K562 (cell line): ENCODE results near the gene ANXA9. TPM values are rescaled to one million over a fixed set of nuclear protein-coding genes. Genes with fewer than 3 reads are reported as not detected.

Experiments
- ATAC-seq: fragments of 200-7000 bp; cut with Tn5 transposase; 3 replicates; pipeline ENCODE4 v1.9.1; 2020; ENCODE audit warnings: moderate library complexity
- BruUV-seq: library from RNA; stranded (reverse); fragments of 400-500 nt; replicated peaks from 2 replicates; lab custom pipeline; 2021; lab: Mats Ljungman, UMichigan
- CTCF ChIA-PET: fragments of 300-600 bp; formaldehyde crosslinking; extraction: SDS; loops from one replicate; lab custom pipeline; 2021; ENCODE audit warnings: low intra/inter-chr PET ratio; lab: Yijun Ruan, JAX
- POLR2A ChIA-PET: fragments of 300-600, 350-650 bp; sonication (Branson Sonifier 250); formaldehyde crosslinking; extraction: SDS; loops from one replicate; lab custom pipeline; 2021; ENCODE audit warnings: antibody characterized with exemption, inconsistent platforms; lab: Yijun Ruan, JAX
- DNase-seq, 4 experiments: peaks; one replicate each; pipeline versions ENCODE4 v3.0.0 to v3.0.0-alpha.2; 2011 to 2018; ENCODE audit warnings: low spot score in 3 of 4, mixed read lengths in 3 of 4; ENCODE audit errors: extremely low read depth in 1 of 4
- FAIRE-seq: peaks from 2 replicates; lab custom pipeline; 2011; peaks lifted over from hg19 to GRCh38; lab: Jason Lieb, UNC
- H2AFZ ChIP-seq: 2 replicates; pipeline ENCODE4 v1.6.0; 2011; ENCODE audit warnings: low read depth, low read length, control low read depth, inconsistent platforms
- H3K27ac ChIP-seq: fragments of 200-600 bp; 3 replicates; pipeline ENCODE4 v1.8.0; 2011; ENCODE audit warnings: low read depth, mild to moderate bottlenecking, control low read depth, inconsistent platforms, low read length, moderate library complexity, mixed read lengths; ENCODE audit errors: extremely low read depth
- H3K27me3 ChIP-seq, 2 experiments: fragments of 300-600 bp in 1 of 2; 2 replicates in 1 of 2; 3 replicates in 1 of 2; pipeline versions ENCODE4 v1.6.0 to v1.8.0; 2011; ENCODE audit warnings: inconsistent platforms in 2 of 2, low read length in 2 of 2, mild to moderate bottlenecking in 1 of 2, mixed read lengths in 1 of 2, moderate library complexity in 1 of 2; ENCODE audit not compliant: control insufficient read depth in 2 of 2, insufficient read depth in 2 of 2
- H3K36me3 ChIP-seq: fragments of 300-600 bp; 3 replicates; pipeline ENCODE4 v1.8.0; 2011; ENCODE audit warnings: mild to moderate bottlenecking, low read length, inconsistent platforms; ENCODE audit not compliant: control insufficient read depth, insufficient read depth
- H3K4me1 ChIP-seq, 2 experiments: fragments of 200-600 bp in 1 of 2; replicated peaks in 1 of 2; 2 replicates in 1 of 2; 3 replicates in 1 of 2; pipeline versions ENCODE4 v1.5.1 to v1.8.0; 2011; ENCODE audit warnings: inconsistent platforms in 2 of 2, low read length in 2 of 2, mild to moderate bottlenecking in 1 of 2, mixed read lengths in 1 of 2, moderate library complexity in 1 of 2; ENCODE audit not compliant: control insufficient read depth in 2 of 2, insufficient read depth in 2 of 2
- H3K4me2 ChIP-seq: 2 replicates; pipeline ENCODE4 v1.6.1; 2011; ENCODE audit warnings: low read length, control low read depth, inconsistent platforms, mixed read lengths; ENCODE audit not compliant: insufficient read depth
- H3K4me3 ChIP-seq: fragments of 200-600 bp; sonication (generic), shearing (Covaris generic); 2 replicates; pipeline ENCODE4 v1.5.1; 2016; ENCODE audit warnings: control low read depth, inconsistent platforms
- H3K79me2 ChIP-seq: fragments of 200-600 bp; 3 replicates; pipeline ENCODE4 v1.8.0; 2011; ENCODE audit warnings: low read length, inconsistent platforms; ENCODE audit not compliant: control insufficient read depth, insufficient read depth
- H3K9ac ChIP-seq, 2 experiments: 2 replicates each; pipeline versions ENCODE4 v1.6.0 to v1.6.1; 2011; ENCODE audit warnings: low read depth in 2 of 2, low read length in 2 of 2, control low read depth in 1 of 2, inconsistent platforms in 1 of 2, mild to moderate bottlenecking in 1 of 2, mixed read lengths in 1 of 2; ENCODE audit not compliant: insufficient read depth in 1 of 2
- H3K9me1 ChIP-seq: one replicate; pipeline ENCODE4 v1.6.0; 2011; ENCODE audit warnings: inconsistent platforms, mild to moderate bottlenecking, low read length, moderate library complexity; ENCODE audit not compliant: control insufficient read depth, insufficient read depth
- H3K9me3 ChIP-seq: replicated peaks from 2 replicates; pipeline ENCODE4 v1.5.1; 2011; ENCODE audit warnings: low read depth, low read length, inconsistent platforms; ENCODE audit not compliant: control insufficient read depth, insufficient read depth
- H4K20me1 ChIP-seq: replicated peaks from 2 replicates; pipeline ENCODE4 v1.6.1; 2011; ENCODE audit warnings: low read length, inconsistent platforms, mixed read lengths; ENCODE audit not compliant: control insufficient read depth, insufficient read depth
- HMG20B ChIP-seq: fragments of 250-450 bp; sonication (Bioruptor Pico); IDR thresholded peaks from 2 replicates; pipeline ENCODE4 v1.5.0; 2021; ENCODE audit warnings: mild to moderate bottlenecking
- ILF3 ChIP-seq: fragments of 450-650 bp; IDR thresholded peaks from 2 replicates; pipeline ENCODE4 v1.6.1; 2018; ENCODE audit warnings: antibody characterized with exemption, mild to moderate bottlenecking, moderate library complexity, borderline replicate concordance
- PCBP1 ChIP-seq: fragments of 200-400 bp; formaldehyde crosslinking; IDR thresholded peaks from 2 replicates; pipeline ENCODE4 v1.6.1; 2018; ENCODE audit warnings: mild to moderate bottlenecking, low read depth, low read length; ENCODE audit not compliant: poor library complexity, severe bottlenecking
- POLR3A ChIP-seq: IDR thresholded peaks from 2 replicates; pipeline ENCODE4 v1.6.1; 2011; ENCODE audit warnings: borderline replicate concordance, mild to moderate bottlenecking, moderate library complexity; ENCODE audit not compliant: insufficient read length, insufficient read depth; ENCODE audit errors: extremely low read depth
- SPI1 ChIP-seq: IDR thresholded peaks from 2 replicates; pipeline ENCODE4 v1.6.1; 2011; ENCODE audit warnings: low read depth, low read length, control low read depth, borderline replicate concordance
- STAT6 ChIP-seq: sonication (generic); formaldehyde crosslinking; IDR thresholded peaks from 2 replicates; pipeline ENCODE4 v1.8.1; 2023; ENCODE audit warnings: mild to moderate bottlenecking, missing genetic modification reagents
- TFAP4 ChIP-seq: sonication (generic); formaldehyde crosslinking; IDR thresholded peaks from 2 replicates; pipeline ENCODE4 v1.8.0; 2022; ENCODE audit warnings: missing genetic modification reagents, mild to moderate bottlenecking, moderate library complexity, borderline replicate concordance
- TSC22D4 ChIP-seq: fragments of 450-650 bp; IDR thresholded peaks from 2 replicates; pipeline ENCODE4 v1.6.1; 2016; ENCODE audit warnings: missing genetic modification characterization, missing biosample characterization, control low read depth
- ZNF121 ChIP-seq: sonication (generic); formaldehyde crosslinking; conservative IDR thresholded peaks from 2 replicates; pipeline ENCODE4 v1.8.0; 2022; ENCODE audit warnings: missing genetic modification reagents
- WGBS: fragments of 100-300 bp; shearing (Covaris generic); methylation state at CpG from one replicate; pipeline ENCODE4 v1.1.6; 2016; ENCODE audit warnings: low coverage, mixed read lengths; ENCODE audit not compliant: insufficient coverage; ENCODE audit errors: missing lambda C conversion rate; 5-methylcytosine and 5-hydroxymethylcytosine counted together
- in situ Hi-C: fragments of 300-500 bp; cut with MboI; formaldehyde crosslinking; loops from 4 replicates; pipeline ENCODE4 v1.15.0; 2018; ENCODE audit warnings: inconsistent platforms, mixed read lengths
- intact Hi-C: fragments of 100-400 bp; cut with micrococcal nuclease; formaldehyde crosslinking; loops from 2 replicates; pipeline ENCODE4 v1.14.2; 2022
- polyA plus RNA-seq, 8 experiments: library from polyadenylated mRNA; depleted of rRNA in 4 of 8; stranded (reverse) in 5 of 8; unstranded in 3 of 8; fragments of >200 nt; fragmentation: Nextera tagmentation in 2 of 8; fragmentation: Illumina TruSeq in 1 of 8; extraction: Ambion mirVana in 2 of 8; extraction: Trizol in 1 of 8; gene quantifications; 2 replicates each; pipeline versions ENCODE4 v1.2.1 to v1.2.3, GENCODE V29; 2011 to 2014; ENCODE audit warnings: inconsistent platforms in 1 of 8, missing spikeins in 1 of 8
- total RNA-seq, 7 experiments: library from RNA; depleted of rRNA in 6 of 7; stranded (reverse); fragments of >200 nt in 6 of 7; fragmentation: Illumina TruSeq in 2 of 7; extraction: Trizol in 2 of 7; gene quantifications; 2 replicates each; pipeline versions ENCODE4 v1.2.1 to v1.2.3, GENCODE V29; 2011 to 2021; ENCODE audit warnings: low replicate concordance in 1 of 7

ANXA9 gene
- total and polyA plus RNA-seq, 9 of the 15 experiments (the other 6 are each of a cell fraction or from before 2014, with no cell fraction given), result 0.24 to 1.6 (median 0.57) TPM

- CTCF ChIA-PET, result no interaction called here
- BruUV-seq, result no TSS peak
- no peak for FAIRE-seq
Measured at GRCh38 chr1:151032164-151032563, 50.1 kb downstream of the ANXA9 start.

GRCh38 chr1:151035167-151035566 is 53.1 kb downstream of the ANXA9 start:
- Histone ChIP-seq H4K20me1 (no peaks in the 10 kb centered on the region), H3K4me2 (no peak overlapping the region), H3K4me3 (no peak overlapping the region), H3K9me1 (no peaks in the 10 kb centered on the region), H3K36me3 (peaks cover 35% of the 10 kb centered on the region), H3K9ac (no peak overlapping the region), H3K27ac (no peak overlapping the region), H2AFZ (no peak overlapping the region), H3K27me3 (no peaks in the 10 kb centered on the region), H3K79me2 (no peaks in the 10 kb centered on the region), H3K9me3 (no peaks in the 10 kb centered on the region), H3K4me1 (peaks cover 4 to 9% of the 10 kb centered on the region in 2 experiments; a peak in 2 of 5 replicates)
- intact Hi-C loops, result no loop called here
- 83% methylated on average over 2 of the region's 3 CpGs for WGBS
- CTCF ChIA-PET, result interaction anchor here (0.7 kb wide), 1 partner anchor 37 kb away, joined by 6 read pairs; no protein-coding TSS in a partner anchor
- DNase-seq (no peak), FAIRE-seq (no peak), ATAC-seq (peak; percentile 62)
- POLR2A ChIA-PET, result interaction anchor here (1.3 kb wide), 1 partner anchor 10 kb away, joined by 3 read pairs; no protein-coding TSS in a partner anchor
- in situ Hi-C loops, result no loop called here
- TSS peak; percentile 46 for BruUV-seq
- TF ChIP-seq ILF3 (no peak), SPI1 (no peak), STAT6 (CRISPR knock-in tag) (no peak), HMG20B (CRISPR knock-in tag) (no peak), PCBP1 (no peak), TSC22D4 (tag) (no peak)
- TF ChIP-seq, all 486 proteins: peak for 0

More at GRCh38 chr1:151032164-151032563, 50.1 kb downstream of the ANXA9 start:
- Histone ChIP-seq H3K4me2 (no peak overlapping the region), H2AFZ (no peak overlapping the region), H4K20me1 (no peaks in the 10 kb centered on the region), H3K27ac (no peak overlapping the region), H3K4me1 (no peaks in the 10 kb centered on the region; a peak in 1 of 5 replicates), H3K9me3 (no peaks in the 10 kb centered on the region), H3K27me3 (no peaks in the 10 kb centered on the region), H3K4me3 (no peak overlapping the region), H3K36me3 (peaks cover 54% of the 10 kb centered on the region), H3K79me2 (no peaks in the 10 kb centered on the region), H3K9me1 (no peaks in the 10 kb centered on the region), H3K9ac (no peak overlapping the region)
- no peak for DNase-seq
- ATAC-seq, result no peak
- in situ Hi-C loops (no loop called here), intact Hi-C loops (no loop called here)
- POLR2A ChIA-PET, result interaction anchor here (0.6 to 1.0 kb wide), 3 partner anchors 22 to 353 kb away, joined by 3 read pairs; no protein-coding TSS in a partner anchor
- TF ChIP-seq POLR3A, result no peak
- peak; percentile 65; the same call in 1 of the 2 replicates for TF ChIP-seq ZNF121
- TF ChIP-seq TFAP4, result no peak
- 94% methylated on average over 8 of the region's 8 CpGs for WGBS
